ENCODE results near the gene KIAA1958.

Gene KIAA1958

DNA sequence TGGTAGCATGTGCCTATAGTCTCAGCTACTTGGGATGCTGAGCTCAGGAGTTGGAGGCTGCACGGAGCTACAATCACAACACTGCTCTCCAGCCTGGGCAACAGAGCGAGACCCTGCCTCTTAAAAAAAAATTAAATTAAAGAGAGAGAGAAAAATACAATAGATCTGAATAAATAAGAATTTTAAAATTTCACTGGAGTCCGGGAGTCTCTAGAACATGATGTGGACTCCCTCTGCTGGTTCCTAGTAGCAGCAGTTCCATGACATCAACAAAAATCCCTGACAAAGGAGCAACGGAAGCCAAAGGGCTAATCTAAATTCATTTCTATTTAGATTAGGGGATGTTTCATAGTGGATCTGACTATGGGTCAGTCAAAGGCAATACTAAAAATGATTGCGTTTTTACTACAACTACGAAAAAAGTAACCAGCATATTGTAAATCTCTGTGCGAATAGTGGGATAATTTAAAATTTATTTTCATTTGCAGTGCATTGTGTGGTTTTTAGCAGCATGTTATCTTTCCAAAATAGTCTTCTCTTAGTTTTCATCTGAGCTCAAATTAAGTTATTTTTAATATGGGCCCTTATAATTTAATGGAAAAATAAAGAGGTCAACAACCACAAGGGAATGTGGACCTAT lies 224.5 kb downstream of the KIAA1958 start:
- Histone ChIP-seq H2AFZ (ENCODE audit: low read depth, low read length) (no peak overlapping the region), H3K36me3 (replicated peaks; ENCODE audit: low read depth, low read length) (peaks cover 4% of the 10 kb centered on the region), H4K20me1 (ENCODE audit: insufficient read depth, low read length) (no peaks in the 10 kb centered on the region), H3K4me2 (ENCODE audit: low read length) (no peak overlapping the region), H3K4me3 (ENCODE audit: low read length) (no peak overlapping the region), H3K4me1 (ENCODE audit: low read length) (no peaks in the 10 kb centered on the region), H3K79me2 (ENCODE audit: low read length) (no peaks in the 10 kb centered on the region), H3K9me3 (ENCODE audit: insufficient read depth, low read length) (no peaks in the 10 kb centered on the region), H3K27ac (ENCODE audit: low read length) (no peak overlapping the region), H3K27me3 (ENCODE audit: low read depth, low read length) (no peaks in the 10 kb centered on the region), H3K9ac (ENCODE audit: low read length) (no peak overlapping the region)
- TF ChIP-seq, protein P1, sequence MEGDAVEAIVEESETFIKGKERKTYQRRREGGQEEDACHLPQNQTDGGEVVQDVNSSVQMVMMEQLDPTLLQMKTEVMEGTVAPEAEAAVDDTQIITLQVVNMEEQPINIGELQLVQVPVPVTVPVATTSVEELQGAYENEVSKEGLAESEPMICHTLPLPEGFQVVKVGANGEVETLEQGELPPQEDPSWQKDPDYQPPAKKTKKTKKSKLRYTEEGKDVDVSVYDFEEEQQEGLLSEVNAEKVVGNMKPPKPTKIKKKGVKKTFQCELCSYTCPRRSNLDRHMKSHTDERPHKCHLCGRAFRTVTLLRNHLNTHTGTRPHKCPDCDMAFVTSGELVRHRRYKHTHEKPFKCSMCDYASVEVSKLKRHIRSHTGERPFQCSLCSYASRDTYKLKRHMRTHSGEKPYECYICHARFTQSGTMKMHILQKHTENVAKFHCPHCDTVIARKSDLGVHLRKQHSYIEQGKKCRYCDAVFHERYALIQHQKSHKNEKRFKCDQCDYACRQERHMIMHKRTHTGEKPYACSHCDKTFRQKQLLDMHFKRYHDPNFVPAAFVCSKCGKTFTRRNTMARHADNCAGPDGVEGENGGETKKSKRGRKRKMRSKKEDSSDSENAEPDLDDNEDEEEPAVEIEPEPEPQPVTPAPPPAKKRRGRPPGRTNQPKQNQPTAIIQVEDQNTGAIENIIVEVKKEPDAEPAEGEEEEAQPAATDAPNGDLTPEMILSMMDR (IDR thresholded peaks at IDR 0.05; ENCODE audit: low read depth, low read length), result peak; percentile 47
- no peak for TF ChIP-seq EZH2phosphoT487 (IDR thresholded peaks at IDR 0.05; ENCODE audit: low read depth)

DNA sequence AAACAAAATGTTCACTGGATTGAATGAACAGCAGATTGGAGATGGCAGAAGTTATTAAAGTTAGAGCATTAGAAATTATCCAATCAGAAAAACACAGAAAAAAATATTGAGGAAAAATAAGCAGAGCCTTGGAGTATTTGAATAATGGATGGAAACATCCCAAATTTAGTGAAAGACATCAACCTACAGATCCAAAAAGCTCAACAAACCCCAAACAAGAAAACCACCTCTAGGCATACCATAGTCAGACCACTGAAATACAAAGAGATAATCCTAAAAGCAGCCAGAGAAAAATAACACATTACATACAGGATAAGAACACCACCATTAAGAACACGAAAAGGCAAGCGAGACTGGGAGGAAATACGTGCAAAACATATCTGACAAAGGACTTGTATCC lies 226.1 kb downstream of the KIAA1958 start:
- TF ChIP-seq EZH2phosphoT487 (IDR thresholded peaks at IDR 0.05; ENCODE audit: low read depth), result no peak
- TF ChIP-seq, protein P1 (IDR thresholded peaks at IDR 0.05; ENCODE audit: low read depth, low read length), result no peak
- Histone ChIP-seq H3K4me2 (ENCODE audit: low read length) (no peak overlapping the region), H3K36me3 (replicated peaks; ENCODE audit: low read depth, low read length) (peaks cover 4% of the 10 kb centered on the region), H4K20me1 (ENCODE audit: insufficient read depth, low read length) (no peaks in the 10 kb centered on the region), H3K9ac (ENCODE audit: low read length) (no peak overlapping the region), H3K4me1 (ENCODE audit: low read length) (peaks cover 5% of the 10 kb centered on the region), H3K27me3 (ENCODE audit: low read depth, low read length) (no peaks in the 10 kb centered on the region), H3K9me3 (ENCODE audit: insufficient read depth, low read length) (no peaks in the 10 kb centered on the region), H2AFZ (ENCODE audit: low read depth, low read length) (no peak overlapping the region), H3K27ac (ENCODE audit: low read length) (no peak overlapping the region), H3K79me2 (ENCODE audit: low read length) (peaks cover 11% of the 10 kb centered on the region), H3K4me3 (ENCODE audit: low read length) (no peak overlapping the region)

DNA sequence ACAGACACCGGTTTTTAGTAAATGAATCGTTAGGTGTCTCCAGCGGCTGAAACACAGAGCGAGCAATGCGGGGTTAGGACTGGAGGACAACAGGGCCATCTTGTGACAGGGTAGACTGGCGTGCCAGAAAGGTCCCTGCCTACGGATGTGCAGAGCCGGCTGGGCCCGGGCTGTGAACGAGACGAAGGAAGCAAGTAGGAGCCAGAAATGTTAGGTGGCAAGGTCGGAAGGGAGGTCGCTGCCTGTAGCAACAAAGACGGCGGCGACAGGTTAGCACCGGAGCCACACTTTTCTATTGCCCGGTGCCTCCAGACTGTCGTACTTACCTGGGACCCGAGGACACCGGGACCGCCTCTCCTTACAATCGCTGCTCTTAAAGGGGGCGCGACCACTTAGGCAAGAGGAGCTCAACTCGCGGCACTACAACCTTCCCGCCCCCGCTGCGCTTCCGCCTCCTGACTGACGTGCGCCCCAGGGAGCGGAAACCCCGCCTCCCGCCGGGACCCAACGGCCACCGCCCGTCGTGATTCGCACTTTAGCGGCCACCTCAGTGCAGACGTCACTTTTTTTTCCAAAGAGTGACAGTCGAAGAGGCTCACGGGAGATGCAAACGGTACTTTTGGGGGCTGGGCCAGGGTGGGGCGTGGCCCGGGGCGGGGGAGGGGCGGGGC lies 231.2 kb downstream of the KIAA1958 start, which contains the start of gene INIP:
TSS of gene INIP (minus strand) at position 457 of the 671 bp plus-strand sequence. CDS start 1,632 bp downstream, outside the sequence.
- Histone ChIP-seq H3K9me3 (ENCODE audit: insufficient read depth, low read length) (no peaks in the 10 kb centered on the region), H3K4me2 (ENCODE audit: low read length) (peak within 1 kb of the TSS; percentile 94), H2AFZ (ENCODE audit: low read depth, low read length) (peak within 1 kb of the TSS; percentile 83), H3K27me3 (ENCODE audit: low read depth, low read length) (no peaks in the 10 kb centered on the region), H3K4me3 (ENCODE audit: low read length) (peak within 1 kb of the TSS; percentile 99), H3K4me1 (ENCODE audit: low read length) (peaks cover 16% of the 10 kb centered on the region), H3K27ac (ENCODE audit: low read length) (peak within 1 kb of the TSS; percentile 73), H3K9ac (ENCODE audit: low read length) (peak within 1 kb of the TSS; percentile 81), H3K79me2 (ENCODE audit: low read length) (peaks cover 11% of the 10 kb centered on the region), H3K36me3 (replicated peaks; ENCODE audit: low read depth, low read length) (no peaks in the 10 kb centered on the region), H4K20me1 (ENCODE audit: insufficient read depth, low read length) (no peaks in the 10 kb centered on the region)
- TF ChIP-seq, protein P1 (IDR thresholded peaks at IDR 0.05; ENCODE audit: low read depth, low read length), result peak; percentile 46
- no peak for TF ChIP-seq EZH2phosphoT487 (IDR thresholded peaks at IDR 0.05; ENCODE audit: low read depth)

Data from OCI-LY3 (cell line).